ENCODE results near the gene C1orf35.
"Not testable (repeated sequence)": the region's sequence is repeated elsewhere in the genome, so short reads cannot be mapped to it uniquely, and the experiment has no call there.

The C1orf35 gene

DNA sequence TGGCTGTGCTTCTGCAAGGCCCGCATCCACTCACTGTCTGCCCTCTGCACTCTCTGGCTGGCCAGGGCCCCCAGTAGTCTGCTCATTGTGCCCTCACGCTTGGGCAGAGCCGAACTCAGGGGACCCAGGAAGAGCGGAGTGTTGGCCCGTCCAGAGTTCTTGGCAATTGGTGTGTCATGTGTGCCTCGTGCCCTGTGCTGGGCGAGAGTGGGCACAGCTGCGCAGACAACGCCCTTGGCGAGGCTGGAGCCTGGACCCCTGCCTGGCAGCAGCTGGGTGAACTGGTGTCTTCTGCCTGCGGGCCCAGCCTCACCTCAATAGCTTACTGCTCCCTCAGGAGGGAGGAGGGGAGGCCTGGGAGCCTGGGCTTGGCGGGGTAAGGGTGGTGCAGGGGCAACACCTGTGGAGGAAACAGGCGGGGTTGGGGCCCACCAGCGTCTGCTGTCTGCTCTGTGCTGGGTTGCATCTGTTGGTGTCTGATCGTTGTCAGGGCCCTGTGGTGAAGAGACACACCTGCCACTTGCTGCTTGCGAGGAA is 39.1 kb upstream of the C1orf35 start:
- DNase-seq (ENCODE audit: low read depth in 2 of 2) = no peak

GRCh38 chr1:228141226-228142044 is 38.3 kb upstream of the C1orf35 start:
- DNase-seq (ENCODE audit: low read depth in 2 of 2) = no peak

GRCh38 chr1:228140724-228141225 is 37.6 kb upstream of the C1orf35 start:
- DNase-seq (ENCODE audit: low read depth in 2 of 2) = no peak

DNA sequence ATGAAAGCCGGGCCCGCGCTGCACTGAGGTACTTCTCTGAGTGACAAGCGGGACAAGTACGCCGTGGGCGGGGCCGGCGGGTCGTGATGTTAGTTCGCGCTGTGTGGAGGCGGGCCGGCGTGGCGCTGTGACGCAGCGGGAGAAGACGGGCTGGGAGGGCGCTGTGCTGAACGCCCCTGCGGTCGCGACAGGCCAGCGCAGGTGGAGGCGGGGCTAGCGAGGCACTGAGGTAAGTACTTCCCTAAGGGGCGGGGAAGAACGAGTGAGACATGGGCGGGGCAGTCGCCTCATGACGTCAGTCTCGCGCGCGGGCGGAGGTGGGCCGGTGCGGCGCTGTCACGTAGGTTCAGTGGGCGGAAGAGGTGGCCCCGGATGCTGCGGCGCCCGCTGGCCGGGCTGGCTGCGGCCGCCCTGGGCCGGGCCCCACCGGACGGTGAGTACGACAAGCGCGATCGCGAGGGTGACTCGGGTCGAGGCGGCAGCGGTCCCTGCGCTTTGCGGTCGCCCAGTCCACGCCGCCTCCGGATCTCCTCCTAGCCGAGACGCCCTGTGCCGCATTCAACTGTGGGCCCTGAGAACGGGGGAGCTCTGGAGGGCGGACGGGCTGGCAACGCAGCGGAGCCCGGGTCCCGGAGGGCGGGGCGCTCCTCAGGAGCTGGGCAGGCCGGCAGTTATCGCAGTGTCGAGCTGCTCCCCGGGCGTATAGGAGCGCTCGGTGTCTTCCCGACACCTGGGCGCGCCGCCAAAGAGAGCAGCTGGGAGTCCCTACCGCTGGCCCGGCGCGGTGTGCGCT is 37.0 kb upstream of the C1orf35 start, which contains the start of gene GUK1:
GUK1 (plus strand) TSS at position 349 of the 793 bp plus-strand sequence; CDS start at position 373, 24 bp downstream.
- DNase-seq (ENCODE audit: low read depth in 2 of 2) = peak; percentile 100

GRCh38 chr1:228139406-228139930 is 36.3 kb upstream of the C1orf35 start:
- DNase-seq (ENCODE audit: low read depth in 2 of 2) = no peak

GRCh38 chr1:228136901-228137300 is 33.8 kb upstream of the C1orf35 start:
- DNase-seq (ENCODE audit: low read depth in 2 of 2) = no peak

DNA sequence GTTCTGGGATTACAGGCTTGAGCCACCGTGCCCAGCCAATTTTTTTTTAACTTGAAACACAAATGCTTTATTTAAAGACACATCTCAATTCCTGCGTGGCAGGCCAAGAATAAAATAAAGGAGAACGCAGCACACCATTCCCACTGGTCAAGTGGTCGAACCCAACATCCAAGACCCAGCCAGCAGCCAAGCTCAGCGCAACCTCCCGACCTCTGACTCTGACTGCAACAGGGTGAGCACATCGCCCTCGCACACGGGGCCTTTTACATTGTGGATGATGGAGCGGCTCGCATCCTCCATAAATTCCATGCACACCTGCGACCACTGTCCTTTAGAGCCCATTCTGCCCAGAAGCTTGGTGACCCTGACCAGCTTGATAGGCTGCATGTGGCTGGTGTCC is 31.5 kb upstream of the C1orf35 start:
- no peak for DNase-seq (ENCODE audit: low read depth in 2 of 2)

- DNase-seq (ENCODE audit: low read depth in 2 of 2) = no peak
Measured at GRCh38 chr1:228131766-228132165, 28.6 kb upstream of the C1orf35 start.

GRCh38 chr1:228125185-228125584 is 22.1 kb upstream of the C1orf35 start:
- no peak for DNase-seq (ENCODE audit: low read depth in 2 of 2)

DNA sequence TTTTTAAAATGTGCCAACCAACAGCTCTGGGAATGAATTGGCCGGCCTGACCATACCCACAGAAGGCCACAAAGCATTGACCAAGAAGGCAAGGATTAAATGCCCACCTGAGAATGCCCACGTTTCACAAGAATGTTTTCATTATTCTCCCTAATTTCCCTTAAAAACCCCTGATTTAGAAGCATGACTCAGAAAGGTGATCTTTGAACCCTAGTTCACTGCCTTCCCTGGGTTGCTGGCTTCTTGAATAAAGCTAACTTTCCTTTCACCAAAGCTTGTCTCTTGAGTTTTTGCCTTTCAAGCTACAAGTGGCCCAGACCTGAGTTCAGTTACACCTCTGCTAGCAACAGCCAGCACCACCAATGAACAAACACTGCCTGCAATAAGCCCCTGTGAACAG is 20.4 kb upstream of the C1orf35 start:
- no peak for DNase-seq (ENCODE audit: low read depth in 2 of 2)

DNA sequence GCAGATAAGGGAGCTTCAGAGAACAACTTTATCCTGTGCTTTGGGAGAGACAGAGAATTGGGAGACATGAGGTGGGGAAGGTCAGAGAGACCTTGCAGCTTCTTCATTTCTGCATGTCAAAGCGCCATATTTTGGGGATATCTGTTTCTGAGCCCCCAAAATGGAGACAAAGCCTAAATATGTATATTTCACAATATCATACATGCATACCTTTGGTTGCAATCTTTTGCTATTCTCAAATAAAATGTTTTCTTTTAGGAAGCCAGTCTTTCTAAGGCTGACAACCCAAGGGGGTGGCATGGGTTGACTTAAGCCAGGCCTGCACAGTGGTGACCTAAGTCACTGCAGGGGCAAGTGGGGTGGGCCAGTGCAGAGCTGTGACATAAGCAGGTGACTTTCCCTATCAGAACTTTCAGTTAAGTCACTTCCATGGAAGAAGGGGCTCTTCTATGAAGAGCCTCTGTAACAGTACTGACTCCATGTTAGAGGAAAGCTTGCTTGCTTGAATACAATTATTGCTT is 19.9 kb upstream of the C1orf35 start:
- DNase-seq (ENCODE audit: low read depth in 2 of 2) = no peak

DNA sequence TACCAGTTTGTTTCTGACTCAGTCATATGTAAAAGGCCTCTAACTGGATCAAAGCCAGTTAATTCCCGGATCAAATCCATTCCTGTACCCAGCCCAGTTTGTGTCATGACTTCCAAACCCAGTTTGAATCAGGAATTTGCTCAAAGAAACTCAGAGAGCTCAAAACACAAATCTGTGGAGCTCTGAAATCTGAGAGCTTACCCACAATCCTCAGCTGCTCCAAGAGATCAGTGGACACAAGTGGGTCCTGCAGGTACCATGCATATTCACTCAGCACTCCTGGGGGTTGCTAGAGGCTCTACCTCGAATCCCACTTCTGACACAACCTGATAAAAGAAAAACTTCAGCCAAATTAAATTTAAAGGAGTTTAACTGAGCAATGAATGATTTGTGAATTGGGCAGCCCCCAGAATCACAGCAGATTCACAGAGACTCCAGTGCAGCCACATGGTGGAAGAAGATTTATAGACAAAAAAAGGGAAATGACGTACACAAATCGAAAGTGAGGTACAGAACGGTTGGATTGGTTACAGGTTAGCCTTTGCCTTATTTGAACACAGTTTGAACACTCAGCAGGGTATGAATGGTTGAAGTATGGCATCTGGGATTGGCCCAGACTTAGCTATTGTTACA is 17.8 kb upstream of the C1orf35 start:
- DNase-seq (ENCODE audit: low read depth in 2 of 2) = no peak

DNA sequence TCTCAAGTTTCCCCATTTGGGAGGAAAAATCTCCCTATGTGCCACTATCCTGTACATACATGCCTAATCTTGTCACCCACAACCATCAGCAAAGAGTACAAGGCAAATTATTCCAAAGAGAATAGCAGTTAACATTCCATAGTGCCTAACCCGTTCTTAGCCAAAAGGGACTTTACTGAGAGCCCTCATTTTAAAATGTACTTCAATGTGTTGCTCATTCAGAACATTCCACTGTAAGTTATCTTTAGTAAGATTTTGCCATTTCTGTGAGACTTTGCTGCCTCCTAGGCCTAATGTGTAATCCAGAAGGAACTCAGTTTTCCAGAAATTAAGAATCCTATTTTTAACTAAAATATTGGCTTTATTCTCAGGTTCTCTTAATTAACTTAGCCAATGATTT is 17.2 kb upstream of the C1orf35 start:
- no peak for DNase-seq (ENCODE audit: low read depth in 2 of 2)

GRCh38 chr1:228118040-228118439 is 14.9 kb upstream of the C1orf35 start:
- DNase-seq (ENCODE audit: low read depth in 2 of 2) = no peak

DNA sequence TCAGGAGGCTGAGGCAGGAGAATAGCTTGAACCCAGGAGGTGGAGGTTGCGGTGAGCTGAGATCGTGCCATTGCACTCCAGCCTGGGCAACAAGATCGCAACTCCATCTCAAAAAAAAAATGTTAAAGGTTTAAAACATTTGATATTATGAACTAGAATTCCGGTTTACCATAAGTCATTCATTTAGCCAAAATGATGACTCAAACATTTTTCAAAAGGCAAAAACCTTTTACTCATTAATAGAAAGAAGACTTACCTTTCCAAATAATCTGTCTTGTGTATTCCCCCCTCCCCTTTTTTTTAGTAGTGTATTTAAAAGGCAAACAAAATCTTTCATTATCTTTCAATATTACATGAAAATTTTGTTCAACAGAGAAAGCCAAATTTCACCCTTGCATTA is 14.2 kb upstream of the C1orf35 start:
- DNase-seq (ENCODE audit: low read depth in 2 of 2) = no peak

DNA sequence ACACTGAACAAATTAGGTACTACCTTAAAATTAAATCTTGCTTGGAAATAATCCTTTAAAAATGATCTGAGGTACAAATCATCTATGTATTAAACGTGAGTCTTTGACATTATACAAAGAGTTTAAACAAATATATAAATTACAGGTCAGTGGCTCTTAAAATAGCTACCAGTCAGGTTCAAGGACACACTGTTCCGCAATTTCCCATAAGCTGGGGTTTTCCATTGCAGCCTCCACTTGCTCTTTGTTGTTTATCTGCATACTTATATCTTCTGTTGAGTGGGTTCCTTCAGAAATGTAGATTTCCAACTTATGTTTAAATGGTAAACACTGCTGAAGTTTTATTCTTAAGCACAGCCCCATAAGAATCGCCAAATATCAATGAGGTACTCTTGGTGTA is 11.7 kb upstream of the C1orf35 start:
- DNase-seq (ENCODE audit: low read depth in 2 of 2) = no peak

GRCh38 chr1:228112617-228113016 is 9.5 kb upstream of the C1orf35 start:
- no peak for DNase-seq (ENCODE audit: low read depth in 2 of 2)

DNA sequence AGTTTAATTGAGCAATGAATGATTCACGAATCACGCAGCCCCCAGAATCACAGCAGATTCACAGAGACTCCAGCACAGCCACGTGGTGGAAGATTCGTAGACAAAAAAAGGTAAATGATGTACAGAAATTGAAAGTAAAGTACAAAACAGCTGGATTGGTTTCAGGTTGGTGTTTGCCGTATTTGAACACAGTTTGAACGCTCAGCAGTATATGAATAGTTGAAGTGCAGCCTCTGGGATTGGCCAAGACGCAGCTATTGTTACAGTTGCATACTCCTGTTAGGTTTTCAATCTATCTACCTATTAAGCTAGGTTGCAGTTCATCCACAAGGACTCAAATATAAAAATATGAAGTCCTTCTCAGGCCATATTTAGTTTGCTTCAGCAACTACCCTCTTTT is 9.0 kb upstream of the C1orf35 start:
- no peak for DNase-seq (ENCODE audit: low read depth in 2 of 2)

DNA sequence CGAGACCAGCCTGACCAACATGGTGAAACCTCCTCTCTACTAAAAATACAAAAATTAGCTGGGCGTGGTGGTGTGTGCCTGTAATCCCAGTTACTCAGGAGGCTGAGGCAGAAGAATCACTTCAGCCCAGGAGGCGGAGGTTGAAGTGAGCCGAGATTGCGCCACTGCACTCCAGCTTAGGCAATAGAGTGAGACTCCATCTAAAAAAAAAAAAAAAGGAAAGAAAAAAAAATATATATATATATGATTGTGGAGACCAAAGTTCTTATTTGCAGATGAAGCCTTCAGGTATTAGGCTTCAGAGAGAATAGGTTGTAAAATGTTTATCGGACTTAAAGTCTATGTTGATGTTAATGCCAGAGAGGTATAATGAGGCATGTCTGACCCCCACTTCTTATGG is 8.2 kb upstream of the C1orf35 start:
- not testable (repeated sequence) for DNase-seq (ENCODE audit: low read depth in 2 of 2)

GRCh38 chr1:228110556-228110955 is 7.4 kb upstream of the C1orf35 start:
- no peak for DNase-seq (ENCODE audit: low read depth in 2 of 2)

- DNase-seq (ENCODE audit: low read depth in 2 of 2) = no peak
Measured at GRCh38 chr1:228109962-228110488, 6.9 kb upstream of the C1orf35 start.
